H9 (cell line): ENCODE measurements around the gene RBPJ. TPM values are rescaled to one million over a fixed set of nuclear protein-coding genes. Genes with fewer than 3 reads are reported as not detected.

ENCODE experiments used
- DNase-seq: peaks from one replicate; pipeline ENCODE4 v3.0.0-alpha.2; 2017
- H2AFZ ChIP-seq: one replicate; pipeline ENCODE4 v1.6.1; 2013; ENCODE audit warnings: mild to moderate bottlenecking, low read length, control low read depth, moderate library complexity
- H2AK5ac ChIP-seq: 2 replicates; pipeline ENCODE4 v1.6.1; 2013; ENCODE audit warnings: low read length, control low read depth, mixed read lengths; ENCODE audit not compliant: insufficient read length
- H2BK120ac ChIP-seq: one replicate; pipeline ENCODE4 v1.6.1; 2013; ENCODE audit warnings: low read depth, mild to moderate bottlenecking, low read length, control low read depth, inconsistent platforms; ENCODE audit not compliant: poor library complexity, severe bottlenecking
- H2BK12ac ChIP-seq: 2 replicates; pipeline ENCODE4 v1.6.1; 2013; ENCODE audit warnings: low read length, control low read depth, mixed read lengths, low read depth; ENCODE audit not compliant: insufficient read length
- H2BK15ac ChIP-seq: 2 replicates; pipeline ENCODE4 v1.6.1; 2013; ENCODE audit warnings: low read depth, low read length, control low read depth
- H2BK20ac ChIP-seq: one replicate; pipeline ENCODE4 v1.6.1; 2013; ENCODE audit warnings: low read depth, mild to moderate bottlenecking, low read length, control low read depth, inconsistent platforms; ENCODE audit not compliant: poor library complexity, severe bottlenecking
- H2BK5ac ChIP-seq: 2 replicates; pipeline ENCODE4 v1.6.1; 2013; ENCODE audit warnings: low read length, control low read depth, mixed read lengths; ENCODE audit not compliant: insufficient read length
- H3K14ac ChIP-seq: 2 replicates; pipeline ENCODE4 v1.6.1; 2013; ENCODE audit warnings: low read length, control low read depth; ENCODE audit not compliant: insufficient read depth
- H3K18ac ChIP-seq: 2 replicates; pipeline ENCODE4 v1.6.1; 2013; ENCODE audit warnings: low read depth, mild to moderate bottlenecking, mixed read lengths, low read length, control low read depth; ENCODE audit not compliant: insufficient read length
- H3K23ac ChIP-seq: 2 replicates; pipeline ENCODE4 v1.6.1; 2013; ENCODE audit warnings: low read length, control low read depth, mixed read lengths, low read depth; ENCODE audit not compliant: insufficient read length
- H3K23me2 ChIP-seq: 2 replicates; pipeline ENCODE4 v1.6.1; 2013; ENCODE audit warnings: low read depth, mild to moderate bottlenecking, mixed read lengths, low read length, control low read depth; ENCODE audit not compliant: insufficient read length, poor library complexity, severe bottlenecking
- H3K27ac ChIP-seq: 2 replicates; pipeline ENCODE4 v1.5.1; 2013; ENCODE audit warnings: low read length, control low read depth, mixed read lengths, low read depth; ENCODE audit not compliant: insufficient read length
- H3K27me3 ChIP-seq: 2 replicates; pipeline ENCODE4 v1.6.1; 2013; ENCODE audit warnings: low read length, control low read depth, inconsistent platforms; ENCODE audit not compliant: insufficient read depth
- H3K4ac ChIP-seq: 2 replicates; pipeline ENCODE4 v1.6.1; 2013; ENCODE audit warnings: low read depth, mild to moderate bottlenecking, control low read depth, inconsistent platforms, low read length, moderate library complexity
- H3K4me1 ChIP-seq: 2 replicates; pipeline ENCODE4 v1.6.1; 2013; ENCODE audit warnings: low read length, control low read depth, inconsistent platforms; ENCODE audit not compliant: insufficient read depth
- H3K4me2 ChIP-seq: 2 replicates; pipeline ENCODE4 v1.6.1; 2013; ENCODE audit warnings: low read length, control low read depth, mixed read lengths; ENCODE audit not compliant: insufficient read length, insufficient read depth
- H3K56ac ChIP-seq: 2 replicates; pipeline ENCODE4 v1.6.1; 2013; ENCODE audit warnings: low read depth, mild to moderate bottlenecking, mixed read lengths, low read length, control low read depth; ENCODE audit not compliant: insufficient read length
- H3K79me1 ChIP-seq: 2 replicates; pipeline ENCODE4 v1.6.1; 2013; ENCODE audit warnings: low read depth, mild to moderate bottlenecking, moderate library complexity, low read length, control low read depth, inconsistent platforms; ENCODE audit not compliant: insufficient read depth, poor library complexity, severe bottlenecking
- H3K79me2 ChIP-seq: 2 replicates; pipeline ENCODE4 v1.6.1; 2013; ENCODE audit warnings: low read length, control low read depth, inconsistent platforms; ENCODE audit not compliant: insufficient read depth
- H3K9ac ChIP-seq: 2 replicates; pipeline ENCODE4 v1.6.1; 2013; ENCODE audit warnings: low read length, control low read depth, mixed read lengths; ENCODE audit not compliant: insufficient read length; ENCODE audit errors: extremely low read depth
- H3K9me3 ChIP-seq: one replicate; pipeline ENCODE4 v1.6.1; 2013; ENCODE audit warnings: low read depth, low read length, inconsistent platforms; ENCODE audit not compliant: control insufficient read depth
- H3T11ph ChIP-seq: one replicate; pipeline ENCODE4 v1.6.1; 2013; ENCODE audit warnings: mild to moderate bottlenecking, low read length, control low read depth, inconsistent platforms
- H4K20me1 ChIP-seq: one replicate; pipeline ENCODE4 v1.6.1; 2013; ENCODE audit not compliant: control insufficient read depth, insufficient read length, insufficient read depth
- H4K5ac ChIP-seq: 2 replicates; pipeline ENCODE4 v1.6.1; 2013; ENCODE audit warnings: low read depth, mild to moderate bottlenecking, mixed read lengths, low read length, control low read depth; ENCODE audit not compliant: insufficient read length
- H4K8ac ChIP-seq: replicated peaks from 2 replicates; pipeline ENCODE4 v1.6.1; 2013; ENCODE audit warnings: low read length, control low read depth, mixed read lengths, low read depth; ENCODE audit not compliant: insufficient read length
- H4K91ac ChIP-seq: 2 replicates; pipeline ENCODE4 v1.6.1; 2013; ENCODE audit warnings: low read depth, mild to moderate bottlenecking, moderate library complexity, mixed read lengths, low read length, control low read depth; ENCODE audit not compliant: insufficient read length
- H3K27ac Mint-ChIP-seq, 3 experiments: 2 replicates in 2 of 3; 3 replicates in 1 of 3; pipeline ENCODE4 v1.8.0; 2020 to 2021; ENCODE audit warnings: mixed read lengths in 3 of 3, mild to moderate bottlenecking in 1 of 3, moderate library complexity in 1 of 3
- H3K27me3 Mint-ChIP-seq: 2 replicates; pipeline ENCODE4 v1.8.0; 2021; ENCODE audit warnings: low read depth, mild to moderate bottlenecking, moderate library complexity, mixed read lengths
- H3K36me3 Mint-ChIP-seq, 3 experiments: 2 replicates in 2 of 3; 3 replicates in 1 of 3; pipeline ENCODE4 v1.8.0; 2020 to 2021; ENCODE audit warnings: low read depth in 3 of 3, mixed read lengths in 3 of 3; ENCODE audit not compliant: insufficient read depth in 1 of 3
- H3K4me1 Mint-ChIP-seq, 2 experiments: 2 replicates each; pipeline ENCODE4 v1.8.0; 2020; ENCODE audit warnings: mixed read lengths in 2 of 2
- H3K4me3 Mint-ChIP-seq, 2 experiments: 2 replicates in 1 of 2; 3 replicates in 1 of 2; pipeline ENCODE4 v1.8.0; 2020 to 2021; ENCODE audit warnings: mild to moderate bottlenecking in 2 of 2, mixed read lengths in 2 of 2, moderate library complexity in 1 of 2
- H3K9me3 Mint-ChIP-seq, 2 experiments: 2 replicates in 1 of 2; 3 replicates in 1 of 2; pipeline ENCODE4 v1.8.0; 2020; ENCODE audit warnings: mild to moderate bottlenecking in 2 of 2, mixed read lengths in 2 of 2, moderate library complexity in 1 of 2
- CTCF ChIP-seq: fragments of 200-600 bp; sonication (generic); conservative IDR thresholded peaks from 3 replicates; pipeline ENCODE4 v1.8.0; 2021; ENCODE audit warnings: antibody characterized with exemption, mild to moderate bottlenecking
- WGBS: extraction: QIAGEN DNeasy Blood & Tissue Kit; methylation state at CpG from one replicate; pipeline ENCODE4 v1.1.7; 2013; ENCODE audit warnings: missing lambda C conversion rate, low lambda C conversion rate, mixed read lengths; ENCODE audit not compliant: insufficient read length; ENCODE audit errors: extremely low coverage; 5-methylcytosine and 5-hydroxymethylcytosine counted together
- total RNA-seq: library from RNA; stranded (reverse); gene quantifications from 2 replicates; pipeline ENCODE4 v1.2.1, GENCODE V29; 2021

Gene RBPJ
- total RNA-seq, 1 experiment from 2014 or later = 166 TPM

GRCh38 chr4:26365537-26366150 lies 44.8 kb downstream of the RBPJ start:
- Histone ChIP-seq H2BK5ac (no peak overlapping the region), H2BK20ac (no peak overlapping the region)
- WGBS = no CpG with 5 or more reads among the region's 1 CpG

More at GRCh38 chr4:26365537-26366150, 44.8 kb downstream of the RBPJ start:
- Histone ChIP-seq H2BK15ac (no peak overlapping the region), H3K79me2 (peaks cover 40% of the 10 kb centered on the region; the same call in 1 of the 2 replicates), H2AFZ (no peak overlapping the region), H3K79me1 (peaks cover 6% of the 10 kb centered on the region), H3T11ph (no peak overlapping the region), H3K23me2 (no peaks in the 10 kb centered on the region), H3K4ac (no peak overlapping the region), H3K9ac (no peak overlapping the region), H3K56ac (no peak overlapping the region), H3K23ac (no peak overlapping the region), H2AK5ac (no peak overlapping the region), H3K14ac (no peak overlapping the region), H3K4me2 (no peak overlapping the region), H3K9me3 (no peaks in the 10 kb centered on the region), H2BK120ac (no peak overlapping the region), H3K27ac (no peak overlapping the region), H3K4me1 (peaks cover 4% of the 10 kb centered on the region; the same call in 1 of the 2 replicates), H4K20me1 (no peaks in the 10 kb centered on the region), H4K8ac (no peak overlapping the region), H3K18ac (no peak overlapping the region), H4K91ac (no peak overlapping the region), H4K5ac (no peak overlapping the region), H3K27me3 (no peaks in the 10 kb centered on the region), H2BK12ac (no peak overlapping the region)
- TF ChIP-seq CTCF = no peak
- Mint-ChIP-seq H3K27me3 (no peaks in the 10 kb centered on the region), H3K27ac (0 out of 7 replicates have a peak overlapping the region, but pooled peaks of 1 of the 3 experiments have one; percentile 45), H3K4me1 (peaks cover 35 to 41% of the 10 kb centered on the region in 2 experiments), H3K9me3 (no peaks in the 10 kb centered on the region), H3K36me3 (peaks cover 0 to 8% (median 0%) of the 10 kb centered on the region in 3 experiments; a peak in 2 of 7 replicates), H3K4me3 (no peak overlapping the region)
- DNase-seq = no peak
